ENCODE data around the gene LRP2. TPM values are rescaled to one million over a fixed set of nuclear protein-coding genes. Genes with fewer than 3 reads are reported as not detected.

Gene LRP2
- polyA plus RNA-seq, 1 of the 3 experiments (the other 2 are of a cell fraction): not detected

GRCh38 chr2:169361706-169362117 is 622 bp downstream of the LRP2 start (continued):
- TF ChIP-seq ZBTB33 (IDR thresholded peaks at IDR 0.05; ENCODE audit: borderline replicate concordance, low read depth) (no peak), RFX5 (IDR thresholded peaks at IDR 0.05; ENCODE audit: low read length) (no peak), JUND (IDR thresholded peaks at IDR 0.05) (no peak), MEF2A (IDR thresholded peaks at IDR 0.05; ENCODE audit: borderline replicate concordance, low read depth) (no peak), REST (IDR thresholded peaks at IDR 0.05; ENCODE audit: low read depth, low read length) (no peak)
- TF ChIP-seq, protein P1, sequence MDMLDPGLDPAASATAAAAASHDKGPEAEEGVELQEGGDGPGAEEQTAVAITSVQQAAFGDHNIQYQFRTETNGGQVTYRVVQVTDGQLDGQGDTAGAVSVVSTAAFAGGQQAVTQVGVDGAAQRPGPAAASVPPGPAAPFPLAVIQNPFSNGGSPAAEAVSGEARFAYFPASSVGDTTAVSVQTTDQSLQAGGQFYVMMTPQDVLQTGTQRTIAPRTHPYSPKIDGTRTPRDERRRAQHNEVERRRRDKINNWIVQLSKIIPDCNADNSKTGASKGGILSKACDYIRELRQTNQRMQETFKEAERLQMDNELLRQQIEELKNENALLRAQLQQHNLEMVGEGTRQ (IDR thresholded peaks at IDR 0.05; ENCODE audit: borderline replicate concordance, low read depth, low read length): no peak

DNA sequence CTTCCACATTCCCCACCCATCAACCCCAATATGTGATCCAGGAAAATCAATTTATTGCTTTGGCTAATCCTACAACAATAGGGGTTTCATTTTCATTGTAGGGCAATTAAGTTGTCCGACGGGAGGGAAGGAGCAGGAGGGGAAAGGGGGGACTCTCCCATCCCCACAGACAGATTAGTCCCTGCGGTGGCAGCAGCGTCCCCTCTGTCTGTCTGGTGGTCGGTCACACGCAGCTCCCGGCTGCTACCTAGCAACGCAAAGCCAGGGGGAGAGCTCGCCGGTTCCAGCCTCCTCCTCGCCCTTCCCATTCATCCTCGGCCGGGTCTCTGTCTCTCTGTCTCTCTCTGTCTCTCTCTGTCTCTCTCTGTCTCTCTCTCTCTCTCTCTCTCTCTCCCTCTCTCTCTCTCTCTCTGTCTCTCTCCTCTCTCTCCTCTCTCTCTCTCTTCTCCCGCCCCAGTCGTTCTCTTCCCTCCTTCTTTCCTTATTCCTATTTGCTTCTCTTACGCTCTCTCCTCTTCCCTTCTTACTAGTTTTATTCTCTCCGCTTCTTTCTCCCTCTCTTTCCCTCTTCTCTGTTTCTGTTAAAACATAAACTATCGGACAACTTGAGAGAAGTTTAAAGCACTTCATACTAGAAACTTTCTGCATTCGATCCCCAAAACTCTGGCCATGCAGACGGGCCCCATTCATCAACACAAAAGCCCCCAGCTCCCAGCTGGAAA is 1.2 kb downstream of the LRP2 start:
- Histone ChIP-seq H2AFZ (ENCODE audit: low read depth) (peak overlapping the region; percentile 53; the same call in 1 of the 2 replicates), H3K36me3 (replicated peaks in 1 of 2; ENCODE audit: control insufficient read depth in 1 of 2, insufficient read depth in 2 of 2, low read length in 1 of 2) (no peaks in the 10 kb centered on the region), H4K20me1 (ENCODE audit: insufficient read depth) (no peaks in the 10 kb centered on the region), H3K9me2 (no peaks in the 10 kb centered on the region), H3F3A (replicated peaks; ENCODE audit: insufficient read depth) (no peaks in the 10 kb centered on the region), H3K9ac (no peak overlapping the region), H3K79me2 (ENCODE audit: insufficient read depth) (no peaks in the 10 kb centered on the region), H3K9me3 (no peaks in the 10 kb centered on the region), H3K27ac (ENCODE audit: low read depth in 2 of 2, low read length in 1 of 2) (no peak overlapping the region), H3K4me1 (ENCODE audit: control insufficient read depth in 1 of 2, insufficient read depth in 2 of 2, low read depth in 1 of 2, low read length in 1 of 2) (peaks cover 17 to 31% of the 10 kb centered on the region in 2 experiments; a peak in 2 of 4 replicates), H3K27me3 (ENCODE audit: insufficient read depth) (peaks cover 43% of the 10 kb centered on the region), H3K4me3 (ENCODE audit: low read depth in 2 of 2, low read length in 1 of 2) (peak overlapping the region; percentile 33 to 57; a peak in 1 of 4 replicates), H3K4me2 (peak overlapping the region; percentile 88; the same call in 1 of the 2 replicates)
- DNase-seq: peak; percentile 34
- ChIA-PET POLR2A (no interaction called here), CTCF (no interaction called here)
- TF ChIP-seq FOXM1 (IDR thresholded peaks at IDR 0.05; ENCODE audit: low read depth) (no peak), ELF1 (IDR thresholded peaks at IDR 0.05) (no peak), NRF1 (IDR thresholded peaks at IDR 0.05; ENCODE audit: low read depth, low read length) (no peak), RFX5 (IDR thresholded peaks at IDR 0.05; ENCODE audit: low read length) (no peak), REST (IDR thresholded peaks at IDR 0.05; ENCODE audit: low read depth, low read length) (no peak), FOSL2 (IDR thresholded peaks at IDR 0.05; ENCODE audit: borderline replicate concordance, low read depth) (no peak), JUND (IDR thresholded peaks at IDR 0.05) (no peak), POLR2AphosphoS5 (IDR thresholded peaks at IDR 0.05; ENCODE audit: low read depth, low read length) (no peak), MXI1 (IDR thresholded peaks at IDR 0.05; ENCODE audit: low read depth, low read length) (no peak), GABPA (IDR thresholded peaks at IDR 0.05; ENCODE audit: low read depth) (no peak), RCOR1 (IDR thresholded peaks at IDR 0.05; ENCODE audit: low read length) (no peak)
- TF ChIP-seq, protein P2, sequence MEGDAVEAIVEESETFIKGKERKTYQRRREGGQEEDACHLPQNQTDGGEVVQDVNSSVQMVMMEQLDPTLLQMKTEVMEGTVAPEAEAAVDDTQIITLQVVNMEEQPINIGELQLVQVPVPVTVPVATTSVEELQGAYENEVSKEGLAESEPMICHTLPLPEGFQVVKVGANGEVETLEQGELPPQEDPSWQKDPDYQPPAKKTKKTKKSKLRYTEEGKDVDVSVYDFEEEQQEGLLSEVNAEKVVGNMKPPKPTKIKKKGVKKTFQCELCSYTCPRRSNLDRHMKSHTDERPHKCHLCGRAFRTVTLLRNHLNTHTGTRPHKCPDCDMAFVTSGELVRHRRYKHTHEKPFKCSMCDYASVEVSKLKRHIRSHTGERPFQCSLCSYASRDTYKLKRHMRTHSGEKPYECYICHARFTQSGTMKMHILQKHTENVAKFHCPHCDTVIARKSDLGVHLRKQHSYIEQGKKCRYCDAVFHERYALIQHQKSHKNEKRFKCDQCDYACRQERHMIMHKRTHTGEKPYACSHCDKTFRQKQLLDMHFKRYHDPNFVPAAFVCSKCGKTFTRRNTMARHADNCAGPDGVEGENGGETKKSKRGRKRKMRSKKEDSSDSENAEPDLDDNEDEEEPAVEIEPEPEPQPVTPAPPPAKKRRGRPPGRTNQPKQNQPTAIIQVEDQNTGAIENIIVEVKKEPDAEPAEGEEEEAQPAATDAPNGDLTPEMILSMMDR (IDR thresholded peaks at IDR 0.05): no peak
- TF ChIP-seq, protein P3, sequence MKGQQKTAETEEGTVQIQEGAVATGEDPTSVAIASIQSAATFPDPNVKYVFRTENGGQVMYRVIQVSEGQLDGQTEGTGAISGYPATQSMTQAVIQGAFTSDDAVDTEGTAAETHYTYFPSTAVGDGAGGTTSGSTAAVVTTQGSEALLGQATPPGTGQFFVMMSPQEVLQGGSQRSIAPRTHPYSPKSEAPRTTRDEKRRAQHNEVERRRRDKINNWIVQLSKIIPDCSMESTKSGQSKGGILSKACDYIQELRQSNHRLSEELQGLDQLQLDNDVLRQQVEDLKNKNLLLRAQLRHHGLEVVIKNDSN (IDR thresholded peaks at IDR 0.05; ENCODE audit: borderline replicate concordance, low read depth): no peak
- 14% methylated on average over 20 of the region's 20 CpGs for WGBS (ENCODE audit: low lambda C conversion rate)
